Measurements from ENCODE around the gene SLFN14.
"Not testable (repeated sequence)": the region's sequence is repeated elsewhere in the genome, so short reads cannot be mapped to it uniquely, and the experiment has no call there.

Gene SLFN14

GRCh38 chr17:35519906-35520442, 40.6 kb downstream of the SLFN14 start:
- no peak for DNase-seq

- DNase-seq: no peak
Measured at GRCh38 chr17:35519439-35519838, 41.2 kb downstream of the SLFN14 start.

- DNase-seq: not testable (repeated sequence)
Measured at GRCh38 chr17:35518431-35518830, 42.2 kb downstream of the SLFN14 start.

- DNase-seq: no peak
Measured at GRCh38 chr17:35515027-35515426, 45.6 kb downstream of the SLFN14 start.

- DNase-seq: no peak
Measured at GRCh38 chr17:35514564-35514963, 46.1 kb downstream of the SLFN14 start.

Data from suppressor macrophage treated with lipopolysaccharide for 1 hour (primary cell).